Esophagus squamous epithelium (tissue), 4 donors: ENCODE measurements around the gene NPLOC4.
"Not testable (repeated sequence)": the region's sequence is repeated elsewhere in the genome, so short reads cannot be mapped to it uniquely, and the experiment has no call there.

ENCODE experiments used
- POLR2A ChIP-seq, 4 donors: fragments of 450-650 bp; IDR thresholded peaks; one replicate each; pipeline ENCODE4 v1.6.1; 2017; ENCODE audit warnings: antibody characterized with exemption in 4 of 4, mild to moderate bottlenecking in 4 of 4, moderate library complexity in 3 of 4
- TF ChIP-seq, protein P1 (sequence below), 6 experiments: fragments of 450-650 bp in 4 of 6; fragments of 200-600 bp in 2 of 6; sonication (generic) in 2 of 6; IDR thresholded peaks; one replicate each; pipeline ENCODE4 v1.5.1; 2016 to 2019; ENCODE audit warnings: antibody characterized with exemption in 6 of 6, mild to moderate bottlenecking in 4 of 6, moderate library complexity in 4 of 6

- TF ChIP-seq, protein P1, sequence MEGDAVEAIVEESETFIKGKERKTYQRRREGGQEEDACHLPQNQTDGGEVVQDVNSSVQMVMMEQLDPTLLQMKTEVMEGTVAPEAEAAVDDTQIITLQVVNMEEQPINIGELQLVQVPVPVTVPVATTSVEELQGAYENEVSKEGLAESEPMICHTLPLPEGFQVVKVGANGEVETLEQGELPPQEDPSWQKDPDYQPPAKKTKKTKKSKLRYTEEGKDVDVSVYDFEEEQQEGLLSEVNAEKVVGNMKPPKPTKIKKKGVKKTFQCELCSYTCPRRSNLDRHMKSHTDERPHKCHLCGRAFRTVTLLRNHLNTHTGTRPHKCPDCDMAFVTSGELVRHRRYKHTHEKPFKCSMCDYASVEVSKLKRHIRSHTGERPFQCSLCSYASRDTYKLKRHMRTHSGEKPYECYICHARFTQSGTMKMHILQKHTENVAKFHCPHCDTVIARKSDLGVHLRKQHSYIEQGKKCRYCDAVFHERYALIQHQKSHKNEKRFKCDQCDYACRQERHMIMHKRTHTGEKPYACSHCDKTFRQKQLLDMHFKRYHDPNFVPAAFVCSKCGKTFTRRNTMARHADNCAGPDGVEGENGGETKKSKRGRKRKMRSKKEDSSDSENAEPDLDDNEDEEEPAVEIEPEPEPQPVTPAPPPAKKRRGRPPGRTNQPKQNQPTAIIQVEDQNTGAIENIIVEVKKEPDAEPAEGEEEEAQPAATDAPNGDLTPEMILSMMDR (IDR thresholded peaks at IDR 0.05) = peak; percentile 21 to 81 (median 70)
- not testable (repeated sequence) for TF ChIP-seq POLR2A (IDR thresholded peaks at IDR 0.05)
Observed at GRCh38 chr17:81675515-81676221, 38.8 kb upstream of the NPLOC4 start.
